ENCODE data around the gene MPDZ. TPM values are rescaled to one million over a fixed set of nuclear protein-coding genes. Genes with fewer than 3 reads are reported as not detected.

The MPDZ gene
- total RNA-seq, 2 donors from 2014 or later, result 57.3 to 61.5 TPM

DNA sequence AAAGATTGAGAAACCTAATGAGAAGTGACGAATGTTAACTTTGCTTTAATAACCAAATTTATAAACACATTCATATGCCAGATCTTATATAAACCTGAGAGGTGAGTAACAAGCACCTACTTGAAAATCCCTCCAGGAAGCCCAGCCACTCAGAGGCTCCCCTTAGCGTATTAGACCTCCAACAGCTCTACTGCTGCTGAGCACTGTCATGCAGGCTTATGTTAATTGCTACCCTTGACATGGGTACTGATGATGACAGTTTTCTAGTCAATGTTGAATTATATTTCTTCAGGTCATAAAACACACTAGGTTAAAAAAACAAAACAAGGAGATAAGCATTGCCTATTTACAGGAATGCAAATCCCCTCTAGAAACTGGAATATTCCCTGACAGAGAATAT is 161.2 kb downstream of the MPDZ start:
- TF ChIP-seq, protein P1, sequence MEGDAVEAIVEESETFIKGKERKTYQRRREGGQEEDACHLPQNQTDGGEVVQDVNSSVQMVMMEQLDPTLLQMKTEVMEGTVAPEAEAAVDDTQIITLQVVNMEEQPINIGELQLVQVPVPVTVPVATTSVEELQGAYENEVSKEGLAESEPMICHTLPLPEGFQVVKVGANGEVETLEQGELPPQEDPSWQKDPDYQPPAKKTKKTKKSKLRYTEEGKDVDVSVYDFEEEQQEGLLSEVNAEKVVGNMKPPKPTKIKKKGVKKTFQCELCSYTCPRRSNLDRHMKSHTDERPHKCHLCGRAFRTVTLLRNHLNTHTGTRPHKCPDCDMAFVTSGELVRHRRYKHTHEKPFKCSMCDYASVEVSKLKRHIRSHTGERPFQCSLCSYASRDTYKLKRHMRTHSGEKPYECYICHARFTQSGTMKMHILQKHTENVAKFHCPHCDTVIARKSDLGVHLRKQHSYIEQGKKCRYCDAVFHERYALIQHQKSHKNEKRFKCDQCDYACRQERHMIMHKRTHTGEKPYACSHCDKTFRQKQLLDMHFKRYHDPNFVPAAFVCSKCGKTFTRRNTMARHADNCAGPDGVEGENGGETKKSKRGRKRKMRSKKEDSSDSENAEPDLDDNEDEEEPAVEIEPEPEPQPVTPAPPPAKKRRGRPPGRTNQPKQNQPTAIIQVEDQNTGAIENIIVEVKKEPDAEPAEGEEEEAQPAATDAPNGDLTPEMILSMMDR (IDR thresholded peaks at IDR 0.05), result no peak
- Histone ChIP-seq H3K27me3 (no peaks in the 10 kb centered on the region), H3K4me3 (no peak overlapping the region), H3K27ac (no peak overlapping the region), H3K36me3 (peaks cover 36% of the 10 kb centered on the region), H3K9me3 (no peaks in the 10 kb centered on the region), H3K4me1 (no peaks in the 10 kb centered on the region)
- no peak for DNase-seq (ENCODE audit: low spot score)

DNA sequence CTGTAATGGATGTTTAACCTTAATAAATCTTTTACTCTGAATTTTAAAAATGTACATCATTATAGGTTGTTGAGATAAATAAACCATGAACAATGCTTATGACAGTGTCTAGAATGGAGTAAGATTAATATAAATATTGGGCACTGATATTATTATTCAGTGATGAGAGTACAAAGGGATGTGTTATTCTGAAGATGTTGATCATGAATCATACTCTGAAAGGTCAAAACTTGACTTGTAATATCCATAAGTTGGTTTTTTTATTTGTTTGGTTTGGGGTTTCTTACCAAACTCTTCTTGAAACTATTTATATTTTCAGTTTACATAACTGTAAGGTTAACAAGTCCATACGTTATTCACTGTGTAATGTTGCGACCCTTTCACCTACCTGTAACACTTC is 163.2 kb downstream of the MPDZ start:
- H3K4me1 ChIP-seq, result peaks cover 0 to under 1% of the 10 kb centered on the region in 2 donors
- no peak for DNase-seq (ENCODE audit: low spot score)
- no peak overlapping the region for H3K27ac ChIP-seq
- H3K27me3 ChIP-seq, result no peaks in the 10 kb centered on the region
- H3K4me3 ChIP-seq, result no peak overlapping the region
- H3K9me3 ChIP-seq, result no peaks in the 10 kb centered on the region
- TF ChIP-seq, protein P1 (IDR thresholded peaks at IDR 0.05), result no peak
- peaks cover 35% of the 10 kb centered on the region for H3K36me3 ChIP-seq

DNA sequence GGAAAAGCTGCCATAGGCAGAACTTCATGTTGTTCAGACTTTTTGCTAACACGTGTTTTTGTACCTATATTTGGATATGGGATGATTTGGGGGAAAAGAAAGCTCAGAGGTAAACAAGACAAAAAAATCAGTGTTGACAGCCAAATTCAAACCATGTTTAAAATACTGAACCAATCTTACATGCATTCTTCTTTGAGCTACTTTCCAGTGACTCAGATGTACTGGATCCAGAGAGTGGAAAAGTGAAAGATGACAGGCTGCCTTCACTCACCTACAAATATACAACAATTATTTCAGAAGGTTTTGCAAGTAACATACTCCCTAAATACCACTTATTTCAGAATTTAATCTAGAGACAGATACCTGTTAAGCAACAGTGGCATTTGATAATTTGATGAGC is 165.7 kb downstream of the MPDZ start:
- TF ChIP-seq, protein P1 (IDR thresholded peaks at IDR 0.05), result no peak
- Histone ChIP-seq H3K27ac (no peak overlapping the region), H3K36me3 (peaks cover 35% of the 10 kb centered on the region), H3K27me3 (no peaks in the 10 kb centered on the region), H3K4me1 (peaks cover 0 to 7% of the 10 kb centered on the region in 2 donors), H3K9me3 (no peaks in the 10 kb centered on the region), H3K4me3 (no peak overlapping the region)
- no peak for DNase-seq (ENCODE audit: low spot score)

DNA sequence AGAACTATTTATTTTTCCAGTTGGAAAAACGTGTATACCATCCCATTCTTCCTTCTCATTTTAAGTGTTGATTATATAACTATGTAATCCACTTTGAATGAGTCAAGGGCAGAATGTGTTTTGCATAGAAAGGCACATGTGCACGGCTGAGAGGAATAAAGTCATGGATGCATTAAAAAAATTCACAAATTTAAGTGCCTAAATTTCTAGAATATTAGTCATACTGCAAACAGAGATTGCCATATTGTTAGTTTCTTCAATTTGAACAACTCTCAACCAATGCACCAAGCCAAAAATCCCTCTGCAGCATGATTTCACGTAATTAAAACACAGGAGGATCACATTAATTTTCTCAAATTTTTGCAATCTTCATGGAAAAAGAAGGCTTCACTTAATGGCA is 166.3 kb downstream of the MPDZ start:
- DNase-seq (ENCODE audit: low spot score), result no peak
- TF ChIP-seq, protein P1 (IDR thresholded peaks at IDR 0.05), result no peak
- no peaks in the 10 kb centered on the region for H3K9me3 ChIP-seq
- H3K27me3 ChIP-seq, result no peaks in the 10 kb centered on the region
- H3K27ac ChIP-seq, result no peak overlapping the region
- peaks cover 41% of the 10 kb centered on the region for H3K36me3 ChIP-seq
- H3K4me1 ChIP-seq, result peaks cover 0 to 7% of the 10 kb centered on the region in 2 donors
- no peak overlapping the region for H3K4me3 ChIP-seq

DNA sequence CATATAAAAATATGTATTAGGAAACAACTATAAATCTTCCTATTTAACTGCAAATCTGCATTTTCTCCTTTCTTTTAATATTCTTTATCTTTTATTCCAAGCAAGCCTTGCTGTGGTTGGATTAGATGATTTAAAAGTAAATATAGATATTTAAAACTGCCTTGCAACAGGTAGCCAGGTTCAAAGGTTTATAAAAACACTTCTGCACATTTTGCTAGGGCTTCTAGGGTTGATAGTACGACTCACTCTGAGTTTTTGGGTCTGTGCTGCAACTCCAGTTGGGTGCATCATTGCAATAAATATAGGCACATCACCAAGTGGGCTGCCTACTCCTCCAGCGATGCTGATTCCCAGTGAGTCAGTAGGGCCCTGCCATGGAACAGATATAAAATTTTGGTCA is 167.7 kb downstream of the MPDZ start:
- no peaks in the 10 kb centered on the region for H3K27me3 ChIP-seq
- H3K4me3 ChIP-seq, result no peak overlapping the region
- no peak for DNase-seq (ENCODE audit: low spot score)
- TF ChIP-seq, protein P1 (IDR thresholded peaks at IDR 0.05), result no peak
- H3K36me3 ChIP-seq, result peaks cover 48% of the 10 kb centered on the region
- H3K4me1 ChIP-seq, result peaks cover 0 to 7% of the 10 kb centered on the region in 2 donors
- no peaks in the 10 kb centered on the region for H3K9me3 ChIP-seq
- H3K27ac ChIP-seq, result no peak overlapping the region

DNA sequence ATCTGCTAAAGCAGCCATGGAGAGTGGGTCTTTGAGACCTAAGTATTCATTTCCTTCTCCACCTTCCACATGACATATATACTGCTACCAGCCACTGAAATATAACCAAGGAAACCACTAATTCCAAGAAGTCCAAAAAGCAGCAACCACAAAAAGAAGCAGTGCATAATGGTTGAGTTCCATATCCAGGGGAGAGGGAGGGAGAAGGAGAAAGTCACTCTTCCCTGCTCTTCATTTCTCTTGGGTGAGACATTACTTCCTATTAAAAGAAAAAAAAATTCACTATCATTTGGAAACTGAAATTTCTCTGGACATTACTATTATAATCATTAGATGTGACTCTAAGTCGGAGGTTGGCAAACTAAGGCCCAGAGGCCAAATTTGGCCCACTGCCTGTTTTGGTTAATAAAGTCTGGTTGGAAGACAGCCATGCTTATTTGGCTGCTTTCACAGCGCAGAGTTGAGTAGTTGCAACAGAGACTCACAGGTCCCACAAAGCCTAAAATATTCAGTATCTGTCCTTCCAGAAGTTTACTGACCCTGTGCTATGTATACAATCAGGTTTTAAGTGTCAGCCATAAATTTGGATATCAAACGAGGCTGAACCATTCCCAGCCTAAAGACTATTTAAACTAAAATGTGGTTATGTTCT is 168.6 kb downstream of the MPDZ start:
- H3K4me3 ChIP-seq, result no peak overlapping the region
- no peaks in the 10 kb centered on the region for H3K9me3 ChIP-seq
- H3K36me3 ChIP-seq, result peaks cover 56% of the 10 kb centered on the region
- peaks cover 0 to 7% of the 10 kb centered on the region in 2 donors for H3K4me1 ChIP-seq
- no peaks in the 10 kb centered on the region for H3K27me3 ChIP-seq
- no peak overlapping the region for H3K27ac ChIP-seq
- TF ChIP-seq, protein P1 (IDR thresholded peaks at IDR 0.05), result no peak
- no peak for DNase-seq (ENCODE audit: low spot score)

Measured in right atrium auricular region (tissue), 2 donors.